MCF 10A (cell line): ENCODE results near the gene FNDC7. TPM values are rescaled to one million over a fixed set of nuclear protein-coding genes. Genes with fewer than 3 reads are reported as not detected.
A peak's percentile ranks its signal among the peaks of the same experiment; 100 is the strongest.

Experiments
- BruUV-seq: library from RNA; stranded (reverse); fragments of 400-500 nt; replicated peaks from 2 replicates; lab custom pipeline; 2021; lab: Mats Ljungman, UMichigan
- CTCF ChIA-PET: fragments of 300-600 bp; sonication (Branson Sonifier 250); formaldehyde crosslinking; extraction: SDS; loops from one replicate; lab custom pipeline; 2021; ENCODE audit warnings: antibody characterized with exemption, inconsistent platforms; lab: Yijun Ruan, JAX
- POLR2A ChIA-PET: fragments of 300-600, 350-650 bp; sonication (Branson Sonifier 250); formaldehyde crosslinking; extraction: SDS; loops from one replicate; lab custom pipeline; 2020; ENCODE audit warnings: antibody characterized with exemption, inconsistent platforms; lab: Yijun Ruan, JAX
- DNase-seq: peaks from one replicate; pipeline ENCODE4 v3.0.0-alpha.2; 2018; ENCODE audit not compliant: unreplicated experiment
- H3K27ac Mint-ChIP-seq: one replicate; pipeline ENCODE4 v1.8.0; 2022; ENCODE audit warnings: mild to moderate bottlenecking, low read depth, mixed read lengths; ENCODE audit not compliant: unreplicated experiment
- H3K27me3 Mint-ChIP-seq: one replicate; pipeline ENCODE4 v1.8.0; 2022; ENCODE audit warnings: mixed read lengths; ENCODE audit not compliant: insufficient read depth, unreplicated experiment
- H3K36me3 Mint-ChIP-seq: one replicate; pipeline ENCODE4 v1.8.0; 2022; ENCODE audit warnings: mild to moderate bottlenecking, moderate library complexity, mixed read lengths; ENCODE audit not compliant: insufficient read depth, unreplicated experiment
- H3K4me1 Mint-ChIP-seq: one replicate; pipeline ENCODE4 v1.8.0; 2022; ENCODE audit warnings: mixed read lengths; ENCODE audit not compliant: insufficient read depth, unreplicated experiment
- H3K4me3 Mint-ChIP-seq: one replicate; pipeline ENCODE4 v1.8.0; 2022; ENCODE audit warnings: mild to moderate bottlenecking, moderate library complexity, mixed read lengths; ENCODE audit not compliant: unreplicated experiment
- H3K9me3 Mint-ChIP-seq: one replicate; pipeline ENCODE4 v1.8.0; 2022; ENCODE audit warnings: mixed read lengths; ENCODE audit not compliant: unreplicated experiment
- intact Hi-C: fragments of 100-400 bp; cut with micrococcal nuclease; formaldehyde crosslinking; loops from 2 replicates; pipeline ENCODE4 v1.14.1; 2022
- total RNA-seq: library from RNA; stranded (reverse); gene quantifications from 2 replicates; pipeline ENCODE4 v1.2.3, GENCODE V29; 2022
- TF ChIP-seq, protein P1 (sequence below): fragments of 200-600 bp; IDR thresholded peaks from one replicate; pipeline ENCODE4 v1.8.0; 2022; ENCODE audit warnings: antibody characterized with exemption, mild to moderate bottlenecking; ENCODE audit not compliant: unreplicated experiment

The FNDC7 gene
- total RNA-seq, 1 experiment from 2014 or later: not detected

DNA sequence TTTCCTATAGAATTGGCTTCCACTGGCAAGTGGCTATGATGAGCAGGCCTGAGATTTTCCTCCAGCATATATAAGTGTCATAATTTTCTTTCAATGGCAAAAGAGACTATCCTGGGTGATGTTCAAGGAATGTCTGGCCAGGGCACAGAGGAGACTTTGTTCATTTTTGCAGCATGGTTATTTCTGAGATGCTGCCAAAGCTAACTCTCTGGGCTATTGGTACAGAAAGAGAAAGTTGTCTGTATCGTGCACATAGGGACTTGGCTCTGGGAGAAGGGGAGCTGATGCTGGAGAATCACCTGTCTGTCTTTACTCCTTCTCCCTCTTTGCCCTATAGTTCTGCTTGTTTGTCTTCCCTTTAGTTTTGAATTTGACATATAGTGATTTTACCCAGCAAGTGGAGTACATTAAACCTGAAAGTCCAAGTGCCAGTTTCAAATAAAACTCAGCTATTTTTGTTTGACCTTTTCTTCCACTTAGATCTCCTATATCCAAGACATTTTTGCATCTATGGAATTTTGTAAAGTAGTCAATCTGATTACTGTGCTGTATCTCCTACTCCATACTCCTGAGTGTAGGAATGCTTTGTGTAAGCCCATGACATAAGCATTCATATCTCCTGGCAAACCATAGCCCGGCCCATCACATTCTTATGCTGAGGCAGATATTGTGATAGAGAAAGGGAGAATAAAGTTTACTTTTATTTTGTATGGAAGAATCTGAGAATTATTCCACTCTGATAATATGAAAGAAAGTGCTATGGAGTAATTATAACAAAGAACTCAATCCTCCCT, 3.9 kb downstream of the FNDC7 start:
- no TSS peak for BruUV-seq
- no peak for DNase-seq
- TF ChIP-seq, protein P1, sequence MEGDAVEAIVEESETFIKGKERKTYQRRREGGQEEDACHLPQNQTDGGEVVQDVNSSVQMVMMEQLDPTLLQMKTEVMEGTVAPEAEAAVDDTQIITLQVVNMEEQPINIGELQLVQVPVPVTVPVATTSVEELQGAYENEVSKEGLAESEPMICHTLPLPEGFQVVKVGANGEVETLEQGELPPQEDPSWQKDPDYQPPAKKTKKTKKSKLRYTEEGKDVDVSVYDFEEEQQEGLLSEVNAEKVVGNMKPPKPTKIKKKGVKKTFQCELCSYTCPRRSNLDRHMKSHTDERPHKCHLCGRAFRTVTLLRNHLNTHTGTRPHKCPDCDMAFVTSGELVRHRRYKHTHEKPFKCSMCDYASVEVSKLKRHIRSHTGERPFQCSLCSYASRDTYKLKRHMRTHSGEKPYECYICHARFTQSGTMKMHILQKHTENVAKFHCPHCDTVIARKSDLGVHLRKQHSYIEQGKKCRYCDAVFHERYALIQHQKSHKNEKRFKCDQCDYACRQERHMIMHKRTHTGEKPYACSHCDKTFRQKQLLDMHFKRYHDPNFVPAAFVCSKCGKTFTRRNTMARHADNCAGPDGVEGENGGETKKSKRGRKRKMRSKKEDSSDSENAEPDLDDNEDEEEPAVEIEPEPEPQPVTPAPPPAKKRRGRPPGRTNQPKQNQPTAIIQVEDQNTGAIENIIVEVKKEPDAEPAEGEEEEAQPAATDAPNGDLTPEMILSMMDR: no peak
- POLR2A ChIA-PET: interaction anchor here (0.9 to 9.6 kb wide), 5 partner anchors 8 to 30 kb away, joined by 4 to 73 read pairs (median 5); partner anchors contain the start of genes PRPF38B and STXBP3
- Mint-ChIP-seq H3K9me3 (no peaks in the 10 kb centered on the region), H3K27ac (no peak overlapping the region), H3K36me3 (no peaks in the 10 kb centered on the region), H3K27me3 (no peaks in the 10 kb centered on the region), H3K4me3 (no peak overlapping the region), H3K4me1 (peaks cover 17% of the 10 kb centered on the region)
- CTCF ChIA-PET: interaction anchor here (0.6 to 1.3 kb wide), 2 partner anchors 11 to 172 kb away, joined by 3 to 5 read pairs; no protein-coding TSS in a partner anchor
- intact Hi-C loops: no loop called here

DNA sequence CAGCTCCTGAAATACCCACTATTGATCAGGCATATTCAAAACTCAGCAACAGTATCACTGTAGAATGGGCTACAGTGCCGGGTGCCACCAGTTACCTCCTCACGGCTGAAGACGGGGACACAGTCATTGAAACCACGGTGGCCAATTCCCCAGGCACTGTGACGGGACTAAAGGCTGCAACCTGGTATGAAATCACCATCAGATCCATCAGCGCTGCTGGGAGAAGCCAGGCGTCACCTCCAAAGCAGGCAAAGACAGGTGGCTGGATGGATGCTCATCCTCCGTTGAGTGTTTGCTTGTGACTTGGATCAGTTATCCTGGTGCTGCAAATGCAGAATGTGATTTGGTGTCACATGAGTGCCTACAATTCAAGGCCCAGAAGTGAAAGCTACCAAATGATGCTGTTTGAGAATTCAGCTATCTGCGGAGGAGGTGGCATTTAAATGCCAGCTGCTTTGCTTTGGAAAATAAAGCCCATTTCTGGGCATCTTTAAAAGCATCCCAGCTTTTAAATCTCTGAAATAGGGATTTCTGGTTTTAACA, 5.1 kb downstream of the FNDC7 start:
- Mint-ChIP-seq H3K4me3 (no peak overlapping the region), H3K27me3 (no peaks in the 10 kb centered on the region), H3K27ac (no peak overlapping the region), H3K9me3 (no peaks in the 10 kb centered on the region), H3K36me3 (peaks cover 4% of the 10 kb centered on the region), H3K4me1 (peaks cover 17% of the 10 kb centered on the region)
- POLR2A ChIA-PET: interaction anchor here (0.9 to 9.6 kb wide), 4 partner anchors 10 to 29 kb away, joined by 4 to 73 read pairs (median 5); partner anchors contain the start of genes PRPF38B and STXBP3
- no peak for DNase-seq
- TF ChIP-seq, protein P1: no peak
- intact Hi-C loops: no loop called here
- CTCF ChIA-PET: interaction anchor here (1.3 kb wide), 1 partner anchor 12 kb away, joined by 5 read pairs; no protein-coding TSS in a partner anchor
- no TSS peak for BruUV-seq

DNA sequence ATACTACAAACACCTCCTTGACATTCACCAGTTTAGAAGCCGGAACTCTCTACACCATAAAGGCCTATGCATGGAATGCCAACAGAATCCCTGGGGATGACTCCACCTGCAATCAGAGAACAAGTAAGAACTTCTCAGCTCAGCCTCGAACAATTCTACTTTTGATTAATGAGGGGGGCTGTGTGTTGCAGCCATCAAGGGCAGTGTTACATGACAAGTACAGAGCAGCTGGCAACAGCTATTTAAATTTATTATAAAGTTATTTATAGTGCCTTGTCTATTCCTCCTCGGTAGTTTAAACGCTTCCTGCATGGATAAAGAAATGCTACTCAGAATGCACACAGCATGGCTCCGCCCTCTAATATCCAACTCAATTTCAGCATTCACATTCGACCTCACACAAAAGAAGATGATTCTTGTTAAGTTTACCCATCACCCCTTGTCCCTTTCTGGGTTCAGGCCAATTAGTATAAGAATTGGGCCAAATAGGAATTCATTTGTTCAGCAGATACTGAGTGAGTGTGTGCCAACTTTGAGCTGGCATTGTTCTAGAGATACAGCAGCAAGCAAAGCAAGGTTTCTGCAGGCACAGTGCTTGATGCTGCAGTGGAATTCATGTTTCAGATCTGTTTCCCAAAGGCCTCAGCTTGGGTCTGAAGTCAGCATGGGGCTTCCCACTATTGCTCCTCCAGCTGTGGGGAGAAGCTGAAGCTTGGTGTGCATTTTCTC, 6.4 kb downstream of the FNDC7 start:
- peak overlapping the region; percentile 78 for H3K27ac Mint-ChIP-seq
- POLR2A ChIA-PET: interaction anchor here (1.0 to 9.6 kb wide), 7 partner anchors 10 to 28 kb away, joined by 4 to 73 read pairs (median 12); partner anchors contain the start of genes PRPF38B and STXBP3
- intact Hi-C loops: no loop called here
- no peaks in the 10 kb centered on the region for H3K9me3 Mint-ChIP-seq
- BruUV-seq: no TSS peak
- H3K36me3 Mint-ChIP-seq: peaks cover 4% of the 10 kb centered on the region
- H3K27me3 Mint-ChIP-seq: no peaks in the 10 kb centered on the region
- peaks cover 17% of the 10 kb centered on the region for H3K4me1 Mint-ChIP-seq
- no peak overlapping the region for H3K4me3 Mint-ChIP-seq
- CTCF ChIA-PET: interaction anchor here (0.6 to 2.1 kb wide), 5 partner anchors 9 to 1241 kb away, joined by 3 to 9 read pairs (median 5); no protein-coding TSS in a partner anchor
- DNase-seq: no peak
- TF ChIP-seq, protein P1: no peak
